LNCAP (cell line): Measurements from ENCODE around the gene RFTN1.
A peak's percentile ranks its signal among the peaks of the same experiment; 100 is the strongest.

ENCODE experiments used
- CTCF ChIP-seq: fragments of 450-650 bp; IDR thresholded peaks from 2 replicates; pipeline ENCODE4 v1.5.1; 2017; ENCODE audit warnings: mild to moderate bottlenecking

RFTN1 gene

GRCh38 chr3:16297997-16298885 is 215.3 kb downstream of the RFTN1 start:
- no peak for TF ChIP-seq CTCF

GRCh38 chr3:16295298-16295890 is 218.1 kb downstream of the RFTN1 start:
- no peak for TF ChIP-seq CTCF

GRCh38 chr3:16294844-16295243 is 218.7 kb downstream of the RFTN1 start:
- no peak for TF ChIP-seq CTCF

DNA sequence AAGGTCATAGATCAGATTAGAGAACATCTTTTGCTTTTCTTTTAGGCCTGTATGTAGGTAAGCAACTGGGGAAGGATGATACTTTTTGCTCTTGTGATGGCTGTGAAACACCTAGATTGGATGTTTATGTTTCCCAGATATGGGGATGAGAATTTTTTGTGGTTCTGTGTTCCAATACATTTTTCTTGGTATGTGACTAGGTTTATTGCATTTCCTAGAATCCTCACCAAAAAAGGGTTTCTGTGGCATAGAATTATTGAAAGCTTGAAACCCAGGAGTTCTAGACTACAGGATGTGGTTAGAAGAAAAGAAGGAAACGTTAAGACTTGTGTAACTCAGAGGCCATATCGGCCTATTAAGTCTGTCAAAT is 222.7 kb downstream of the RFTN1 start:
- TF ChIP-seq CTCF: no peak

DNA sequence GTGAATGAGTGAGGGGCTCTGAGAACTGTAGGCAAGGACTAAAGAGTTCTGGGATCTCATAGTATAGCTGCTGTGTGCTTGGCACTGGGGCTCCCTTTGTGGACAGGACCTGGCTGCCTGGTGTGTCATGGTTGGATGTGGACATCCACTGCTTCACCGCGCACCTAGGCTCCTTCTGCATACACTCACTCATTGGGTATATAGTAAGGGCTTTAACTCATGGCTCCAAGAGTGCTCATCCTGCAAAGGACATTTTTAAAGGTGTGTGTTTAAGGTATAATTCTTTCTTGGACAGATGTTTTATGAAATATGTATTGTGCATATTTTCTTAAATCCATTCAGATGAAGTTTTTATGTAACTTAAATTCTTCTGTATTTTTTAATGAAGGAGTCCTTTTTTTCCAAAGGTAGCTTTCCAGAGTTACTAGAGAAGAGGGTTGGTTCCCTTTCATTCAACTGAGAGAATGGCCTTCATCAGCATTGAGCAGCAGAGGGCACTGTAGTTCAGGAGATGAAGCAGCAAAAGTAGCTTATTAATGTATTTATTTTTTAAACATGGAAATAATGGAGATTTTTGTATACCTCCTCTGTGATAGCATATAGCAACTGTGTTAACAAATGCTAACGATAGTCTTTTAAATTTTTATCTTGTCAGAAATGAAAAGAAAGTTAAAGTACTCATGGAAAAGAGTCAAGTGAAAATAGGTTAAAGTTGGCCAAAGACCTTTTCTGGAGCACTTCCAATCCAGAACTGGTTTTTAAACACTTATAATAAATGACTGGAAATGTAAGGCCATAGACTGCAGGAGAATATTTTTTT is 223.3 kb downstream of the RFTN1 start:
- TF ChIP-seq CTCF: peak; percentile 89

GRCh38 chr3:16289144-16289889 is 224.2 kb downstream of the RFTN1 start:
- no peak for TF ChIP-seq CTCF

DNA sequence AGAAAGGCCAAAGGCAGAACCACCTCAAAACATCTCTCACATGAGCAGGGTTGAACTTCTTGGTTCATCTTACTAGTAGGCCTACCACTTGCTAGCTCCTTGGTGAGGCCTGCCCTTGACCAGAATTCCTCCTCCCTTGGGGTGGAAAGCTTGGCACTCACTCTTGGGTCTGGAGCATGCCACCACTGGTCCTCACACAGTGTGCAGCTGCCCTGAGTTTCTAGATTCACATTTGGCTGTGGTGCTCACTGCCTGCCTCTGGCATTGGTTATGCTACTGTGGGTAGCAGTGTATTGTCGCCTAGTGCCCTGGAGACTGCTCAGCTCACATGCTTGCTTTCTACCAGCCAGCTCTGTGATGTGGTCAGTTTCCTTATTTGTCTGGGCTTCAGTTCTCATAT is 224.8 kb downstream of the RFTN1 start:
- no peak for TF ChIP-seq CTCF
